Body of pancreas (tissue), 4 donors: ENCODE measurements around the gene CCDC33.

Experiments
- CTCF ChIP-seq, 7 experiments: fragments of 450-650 bp in 4 of 7; fragments of 200-600 bp in 3 of 7; sonication (generic) in 3 of 7; IDR thresholded peaks; one replicate each; pipeline ENCODE4 v1.5.1; 2016 to 2019; ENCODE audit warnings: antibody characterized with exemption in 7 of 7
- POLR2A ChIP-seq, 3 donors: fragments of 450-650 bp; IDR thresholded peaks; one replicate each; pipeline ENCODE4 v1.6.1; 2016; ENCODE audit warnings: antibody characterized with exemption in 3 of 3, mild to moderate bottlenecking in 2 of 3

- TF ChIP-seq CTCF (IDR thresholded peaks at IDR 0.05) (peak; percentile 74 to 86 (median 78)), POLR2A (IDR thresholded peaks at IDR 0.05) (no peak)
Observed at GRCh38 chr15:74375303-74375693, 139.2 kb downstream of the CCDC33 start.
